H9 (cell line): ENCODE data around the gene MAP1LC3B. TPM values are rescaled to one million over a fixed set of nuclear protein-coding genes. Genes with fewer than 3 reads are reported as not detected.

Experiments used
- DNase-seq: peaks from one replicate; pipeline ENCODE4 v3.0.0-alpha.2; 2017
- H2AFZ ChIP-seq: one replicate; pipeline ENCODE4 v1.6.1; 2013; ENCODE audit warnings: mild to moderate bottlenecking, low read length, control low read depth, moderate library complexity
- H2AK5ac ChIP-seq: 2 replicates; pipeline ENCODE4 v1.6.1; 2013; ENCODE audit warnings: low read length, control low read depth, mixed read lengths; ENCODE audit not compliant: insufficient read length
- H2BK120ac ChIP-seq: one replicate; pipeline ENCODE4 v1.6.1; 2013; ENCODE audit warnings: low read depth, mild to moderate bottlenecking, low read length, control low read depth, inconsistent platforms; ENCODE audit not compliant: poor library complexity, severe bottlenecking
- H2BK12ac ChIP-seq: 2 replicates; pipeline ENCODE4 v1.6.1; 2013; ENCODE audit warnings: low read length, control low read depth, mixed read lengths, low read depth; ENCODE audit not compliant: insufficient read length
- H2BK15ac ChIP-seq: 2 replicates; pipeline ENCODE4 v1.6.1; 2013; ENCODE audit warnings: low read depth, low read length, control low read depth
- H2BK20ac ChIP-seq: one replicate; pipeline ENCODE4 v1.6.1; 2013; ENCODE audit warnings: low read depth, mild to moderate bottlenecking, low read length, control low read depth, inconsistent platforms; ENCODE audit not compliant: poor library complexity, severe bottlenecking
- H2BK5ac ChIP-seq: 2 replicates; pipeline ENCODE4 v1.6.1; 2013; ENCODE audit warnings: low read length, control low read depth, mixed read lengths; ENCODE audit not compliant: insufficient read length
- H3K14ac ChIP-seq: 2 replicates; pipeline ENCODE4 v1.6.1; 2013; ENCODE audit warnings: low read length, control low read depth; ENCODE audit not compliant: insufficient read depth
- H3K18ac ChIP-seq: 2 replicates; pipeline ENCODE4 v1.6.1; 2013; ENCODE audit warnings: low read depth, mild to moderate bottlenecking, mixed read lengths, low read length, control low read depth; ENCODE audit not compliant: insufficient read length
- H3K23ac ChIP-seq: 2 replicates; pipeline ENCODE4 v1.6.1; 2013; ENCODE audit warnings: low read length, control low read depth, mixed read lengths, low read depth; ENCODE audit not compliant: insufficient read length
- H3K23me2 ChIP-seq: 2 replicates; pipeline ENCODE4 v1.6.1; 2013; ENCODE audit warnings: low read depth, mild to moderate bottlenecking, mixed read lengths, low read length, control low read depth; ENCODE audit not compliant: insufficient read length, poor library complexity, severe bottlenecking
- H3K27ac ChIP-seq: 2 replicates; pipeline ENCODE4 v1.5.1; 2013; ENCODE audit warnings: low read length, control low read depth, mixed read lengths, low read depth; ENCODE audit not compliant: insufficient read length
- H3K27me3 ChIP-seq: 2 replicates; pipeline ENCODE4 v1.6.1; 2013; ENCODE audit warnings: low read length, control low read depth, inconsistent platforms; ENCODE audit not compliant: insufficient read depth
- H3K4ac ChIP-seq: 2 replicates; pipeline ENCODE4 v1.6.1; 2013; ENCODE audit warnings: low read depth, mild to moderate bottlenecking, control low read depth, inconsistent platforms, low read length, moderate library complexity
- H3K4me1 ChIP-seq: 2 replicates; pipeline ENCODE4 v1.6.1; 2013; ENCODE audit warnings: low read length, control low read depth, inconsistent platforms; ENCODE audit not compliant: insufficient read depth
- H3K4me2 ChIP-seq: 2 replicates; pipeline ENCODE4 v1.6.1; 2013; ENCODE audit warnings: low read length, control low read depth, mixed read lengths; ENCODE audit not compliant: insufficient read length, insufficient read depth
- H3K56ac ChIP-seq: 2 replicates; pipeline ENCODE4 v1.6.1; 2013; ENCODE audit warnings: low read depth, mild to moderate bottlenecking, mixed read lengths, low read length, control low read depth; ENCODE audit not compliant: insufficient read length
- H3K79me1 ChIP-seq: 2 replicates; pipeline ENCODE4 v1.6.1; 2013; ENCODE audit warnings: low read depth, mild to moderate bottlenecking, moderate library complexity, low read length, control low read depth, inconsistent platforms; ENCODE audit not compliant: insufficient read depth, poor library complexity, severe bottlenecking
- H3K79me2 ChIP-seq: 2 replicates; pipeline ENCODE4 v1.6.1; 2013; ENCODE audit warnings: low read length, control low read depth, inconsistent platforms; ENCODE audit not compliant: insufficient read depth
- H3K9ac ChIP-seq: 2 replicates; pipeline ENCODE4 v1.6.1; 2013; ENCODE audit warnings: low read length, control low read depth, mixed read lengths; ENCODE audit not compliant: insufficient read length; ENCODE audit errors: extremely low read depth
- H3K9me3 ChIP-seq: one replicate; pipeline ENCODE4 v1.6.1; 2013; ENCODE audit warnings: low read depth, low read length, inconsistent platforms; ENCODE audit not compliant: control insufficient read depth
- H3T11ph ChIP-seq: one replicate; pipeline ENCODE4 v1.6.1; 2013; ENCODE audit warnings: mild to moderate bottlenecking, low read length, control low read depth, inconsistent platforms
- H4K20me1 ChIP-seq: one replicate; pipeline ENCODE4 v1.6.1; 2013; ENCODE audit not compliant: control insufficient read depth, insufficient read length, insufficient read depth
- H4K5ac ChIP-seq: 2 replicates; pipeline ENCODE4 v1.6.1; 2013; ENCODE audit warnings: low read depth, mild to moderate bottlenecking, mixed read lengths, low read length, control low read depth; ENCODE audit not compliant: insufficient read length
- H4K8ac ChIP-seq: replicated peaks from 2 replicates; pipeline ENCODE4 v1.6.1; 2013; ENCODE audit warnings: low read length, control low read depth, mixed read lengths, low read depth; ENCODE audit not compliant: insufficient read length
- H4K91ac ChIP-seq: 2 replicates; pipeline ENCODE4 v1.6.1; 2013; ENCODE audit warnings: low read depth, mild to moderate bottlenecking, moderate library complexity, mixed read lengths, low read length, control low read depth; ENCODE audit not compliant: insufficient read length
- H3K27ac Mint-ChIP-seq, 3 experiments: 2 replicates in 2 of 3; 3 replicates in 1 of 3; pipeline ENCODE4 v1.8.0; 2020 to 2021; ENCODE audit warnings: mixed read lengths in 3 of 3, mild to moderate bottlenecking in 1 of 3, moderate library complexity in 1 of 3
- H3K27me3 Mint-ChIP-seq: 2 replicates; pipeline ENCODE4 v1.8.0; 2021; ENCODE audit warnings: low read depth, mild to moderate bottlenecking, moderate library complexity, mixed read lengths
- H3K36me3 Mint-ChIP-seq, 3 experiments: 2 replicates in 2 of 3; 3 replicates in 1 of 3; pipeline ENCODE4 v1.8.0; 2020 to 2021; ENCODE audit warnings: low read depth in 3 of 3, mixed read lengths in 3 of 3; ENCODE audit not compliant: insufficient read depth in 1 of 3
- H3K4me1 Mint-ChIP-seq, 2 experiments: 2 replicates each; pipeline ENCODE4 v1.8.0; 2020; ENCODE audit warnings: mixed read lengths in 2 of 2
- H3K4me3 Mint-ChIP-seq, 2 experiments: 2 replicates in 1 of 2; 3 replicates in 1 of 2; pipeline ENCODE4 v1.8.0; 2020 to 2021; ENCODE audit warnings: mild to moderate bottlenecking in 2 of 2, mixed read lengths in 2 of 2, moderate library complexity in 1 of 2
- H3K9me3 Mint-ChIP-seq, 2 experiments: 2 replicates in 1 of 2; 3 replicates in 1 of 2; pipeline ENCODE4 v1.8.0; 2020; ENCODE audit warnings: mild to moderate bottlenecking in 2 of 2, mixed read lengths in 2 of 2, moderate library complexity in 1 of 2
- WGBS: extraction: QIAGEN DNeasy Blood & Tissue Kit; methylation state at CpG from one replicate; pipeline ENCODE4 v1.1.7; 2013; ENCODE audit warnings: missing lambda C conversion rate, low lambda C conversion rate, mixed read lengths; ENCODE audit not compliant: insufficient read length; ENCODE audit errors: extremely low coverage; 5-methylcytosine and 5-hydroxymethylcytosine counted together
- total RNA-seq: library from RNA; stranded (reverse); gene quantifications from 2 replicates; pipeline ENCODE4 v1.2.1, GENCODE V29; 2021
- TF ChIP-seq, protein P1 (sequence below): fragments of 200-600 bp; sonication (generic); conservative IDR thresholded peaks from 3 replicates; pipeline ENCODE4 v1.8.0; 2021; ENCODE audit warnings: antibody characterized with exemption, mild to moderate bottlenecking

MAP1LC3B gene
- total RNA-seq, 1 experiment from 2014 or later = 47.1 TPM

DNA sequence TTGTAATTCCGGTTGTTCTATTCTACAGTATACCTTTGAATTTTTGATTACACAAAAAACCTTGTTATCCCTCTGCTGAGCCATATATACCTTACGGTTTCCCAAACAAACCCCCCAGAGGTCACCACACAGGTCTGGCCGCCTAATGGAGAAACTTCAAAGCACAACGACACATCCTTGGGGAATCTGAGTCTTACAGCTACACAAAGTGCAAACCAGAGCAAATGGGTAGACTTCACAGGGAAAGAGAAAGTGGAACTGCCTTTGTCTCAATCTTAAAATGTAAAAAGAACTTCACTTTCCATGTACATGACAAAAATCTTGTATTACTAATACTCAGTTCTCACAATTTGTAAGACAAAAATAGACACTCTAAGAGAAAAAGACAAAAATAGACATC is 11.3 kb upstream of the MAP1LC3B start:
- WGBS = no CpG with 5 or more reads among the region's 4 CpGs
- TF ChIP-seq, protein P1, sequence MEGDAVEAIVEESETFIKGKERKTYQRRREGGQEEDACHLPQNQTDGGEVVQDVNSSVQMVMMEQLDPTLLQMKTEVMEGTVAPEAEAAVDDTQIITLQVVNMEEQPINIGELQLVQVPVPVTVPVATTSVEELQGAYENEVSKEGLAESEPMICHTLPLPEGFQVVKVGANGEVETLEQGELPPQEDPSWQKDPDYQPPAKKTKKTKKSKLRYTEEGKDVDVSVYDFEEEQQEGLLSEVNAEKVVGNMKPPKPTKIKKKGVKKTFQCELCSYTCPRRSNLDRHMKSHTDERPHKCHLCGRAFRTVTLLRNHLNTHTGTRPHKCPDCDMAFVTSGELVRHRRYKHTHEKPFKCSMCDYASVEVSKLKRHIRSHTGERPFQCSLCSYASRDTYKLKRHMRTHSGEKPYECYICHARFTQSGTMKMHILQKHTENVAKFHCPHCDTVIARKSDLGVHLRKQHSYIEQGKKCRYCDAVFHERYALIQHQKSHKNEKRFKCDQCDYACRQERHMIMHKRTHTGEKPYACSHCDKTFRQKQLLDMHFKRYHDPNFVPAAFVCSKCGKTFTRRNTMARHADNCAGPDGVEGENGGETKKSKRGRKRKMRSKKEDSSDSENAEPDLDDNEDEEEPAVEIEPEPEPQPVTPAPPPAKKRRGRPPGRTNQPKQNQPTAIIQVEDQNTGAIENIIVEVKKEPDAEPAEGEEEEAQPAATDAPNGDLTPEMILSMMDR = no peak
- peaks cover 14 to 18% of the 10 kb centered on the region in 2 experiments for H3K4me1 Mint-ChIP-seq
- H3K27me3 Mint-ChIP-seq = peaks cover 3% of the 10 kb centered on the region
- Histone ChIP-seq H3K56ac (no peak overlapping the region), H2BK12ac (no peak overlapping the region), H4K91ac (no peak overlapping the region), H3K14ac (no peak overlapping the region), H3K9ac (no peak overlapping the region), H3K4me2 (no peak overlapping the region), H3K4ac (no peak overlapping the region), H2BK5ac (no peak overlapping the region), H3K4me1 (no peaks in the 10 kb centered on the region; the same call in 1 of the 2 replicates), H3K9me3 (no peaks in the 10 kb centered on the region), H3T11ph (no peak overlapping the region), H3K27ac (no peak overlapping the region), H2BK20ac (no peak overlapping the region), H4K5ac (no peak overlapping the region), H3K79me2 (peaks cover 5% of the 10 kb centered on the region; the same call in 1 of the 2 replicates), H3K27me3 (no peaks in the 10 kb centered on the region), H2BK15ac (no peak overlapping the region), H4K8ac (no peak overlapping the region), H3K23me2 (peaks cover 8% of the 10 kb centered on the region), H3K18ac (no peak overlapping the region), H2BK120ac (no peak overlapping the region), H3K23ac (no peak overlapping the region), H4K20me1 (no peaks in the 10 kb centered on the region), H3K79me1 (peaks cover 3% of the 10 kb centered on the region), H2AK5ac (no peak overlapping the region), H2AFZ (no peak overlapping the region)
- no peak for DNase-seq
- peak overlapping the region; percentile 29 to 40; a peak in 1 of 5 replicates for H3K4me3 Mint-ChIP-seq
- no peak overlapping the region for H3K27ac Mint-ChIP-seq
- peaks cover 7 to 12% (median 10%) of the 10 kb centered on the region in 3 experiments; a peak in 6 of 7 replicates for H3K36me3 Mint-ChIP-seq
- H3K9me3 Mint-ChIP-seq = peaks cover 0 to 3% of the 10 kb centered on the region in 2 experiments; a peak in 2 of 5 replicates
